Cardiac fibroblast (primary cell): Measurements from ENCODE around the gene LATS2.

Experiments used
- DNase-seq, 2 donors: peaks; one replicate each; pipeline versions ENCODE4 v3.0.0 to v3.0.0-alpha.2; 2010; ENCODE audit warnings: low read depth in 2 of 2
- H3K4me3 ChIP-seq, 2 donors: replicated peaks in 1 of 2; 1 replicate in 1 of 2; 2 replicates in 1 of 2; pipeline ENCODE4 v1.5.1; 2011; ENCODE audit warnings: low read depth in 2 of 2, low read length in 2 of 2, mild to moderate bottlenecking in 2 of 2, moderate library complexity in 1 of 2
- TF ChIP-seq, protein P1 (sequence below): IDR thresholded peaks from one replicate; pipeline ENCODE4 v1.5.1; 2011; ENCODE audit warnings: low read depth, mild to moderate bottlenecking, low read length, inconsistent platforms

The LATS2 gene

DNA sequence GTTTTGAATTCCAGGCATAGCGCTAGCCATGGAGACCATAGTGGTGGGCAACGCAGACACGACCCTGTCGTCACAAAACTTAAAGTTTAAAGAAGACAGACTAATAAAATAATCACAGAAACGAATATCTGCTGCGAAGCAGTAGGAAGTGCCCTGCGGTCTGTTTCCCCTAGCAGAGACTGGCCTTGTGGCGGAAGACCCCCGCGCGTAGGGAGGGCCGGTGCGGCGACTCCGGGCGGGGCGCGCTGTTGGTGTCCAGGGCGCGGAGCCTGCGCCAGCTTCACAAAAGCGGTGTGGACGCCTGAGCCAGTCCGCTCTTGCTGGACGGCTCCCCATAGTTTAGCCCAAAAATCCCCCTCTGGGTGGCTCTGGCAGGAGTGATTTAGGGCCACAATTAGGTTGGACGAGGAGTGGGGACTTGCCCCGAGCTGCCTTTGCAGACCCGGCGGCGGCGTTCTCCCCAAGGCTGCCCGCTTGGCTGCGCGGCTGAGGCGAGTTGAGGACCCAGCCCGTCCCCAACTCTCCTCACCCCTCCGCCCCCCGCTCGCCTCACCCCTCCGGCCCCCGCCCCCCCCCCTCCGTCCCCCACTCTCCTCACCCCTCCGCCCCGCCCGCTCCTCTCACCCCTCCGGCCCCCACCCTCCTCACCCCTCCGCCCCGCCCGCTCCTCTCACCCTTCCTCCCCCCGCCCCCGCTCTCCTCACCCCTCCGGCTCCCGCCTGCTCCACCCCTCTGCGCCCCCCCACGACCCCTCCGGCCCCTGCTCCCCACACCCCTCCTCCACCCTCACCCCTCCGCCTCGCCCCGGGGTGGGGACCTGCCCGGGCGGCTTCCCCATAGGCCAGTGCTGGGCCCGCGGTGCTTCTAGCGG is 14.2 kb upstream of the LATS2 start:
- peak; percentile 41 to 42 for DNase-seq
- TF ChIP-seq, protein P1, sequence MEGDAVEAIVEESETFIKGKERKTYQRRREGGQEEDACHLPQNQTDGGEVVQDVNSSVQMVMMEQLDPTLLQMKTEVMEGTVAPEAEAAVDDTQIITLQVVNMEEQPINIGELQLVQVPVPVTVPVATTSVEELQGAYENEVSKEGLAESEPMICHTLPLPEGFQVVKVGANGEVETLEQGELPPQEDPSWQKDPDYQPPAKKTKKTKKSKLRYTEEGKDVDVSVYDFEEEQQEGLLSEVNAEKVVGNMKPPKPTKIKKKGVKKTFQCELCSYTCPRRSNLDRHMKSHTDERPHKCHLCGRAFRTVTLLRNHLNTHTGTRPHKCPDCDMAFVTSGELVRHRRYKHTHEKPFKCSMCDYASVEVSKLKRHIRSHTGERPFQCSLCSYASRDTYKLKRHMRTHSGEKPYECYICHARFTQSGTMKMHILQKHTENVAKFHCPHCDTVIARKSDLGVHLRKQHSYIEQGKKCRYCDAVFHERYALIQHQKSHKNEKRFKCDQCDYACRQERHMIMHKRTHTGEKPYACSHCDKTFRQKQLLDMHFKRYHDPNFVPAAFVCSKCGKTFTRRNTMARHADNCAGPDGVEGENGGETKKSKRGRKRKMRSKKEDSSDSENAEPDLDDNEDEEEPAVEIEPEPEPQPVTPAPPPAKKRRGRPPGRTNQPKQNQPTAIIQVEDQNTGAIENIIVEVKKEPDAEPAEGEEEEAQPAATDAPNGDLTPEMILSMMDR: no peak

DNA sequence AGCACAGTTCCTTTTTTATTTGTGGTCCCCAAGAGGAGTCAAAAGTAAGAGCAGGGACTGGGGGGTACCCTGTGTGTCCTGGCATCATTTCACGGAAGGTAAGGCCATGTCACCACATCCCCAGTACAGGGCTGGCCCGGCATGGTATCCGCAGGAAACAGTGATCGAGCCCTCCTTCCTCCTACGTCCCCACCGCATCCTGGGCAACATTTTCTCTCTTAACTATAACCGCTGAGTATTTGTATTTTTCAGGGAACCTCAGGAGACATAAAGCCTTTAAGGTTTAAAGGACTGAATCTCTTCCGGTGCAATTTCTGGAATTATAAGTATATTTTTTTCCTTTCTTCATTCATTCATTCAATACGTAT is 13.6 kb upstream of the LATS2 start:
- TF ChIP-seq, protein P1: no peak
- peak in 1 of 2 donors; percentile 19 for DNase-seq
- no peak overlapping the region for H3K4me3 ChIP-seq

More for the DNA sequence above, 14.2 kb upstream of the LATS2 start:
- peak overlapping the region; percentile 44 to 51 for H3K4me3 ChIP-seq

DNA sequence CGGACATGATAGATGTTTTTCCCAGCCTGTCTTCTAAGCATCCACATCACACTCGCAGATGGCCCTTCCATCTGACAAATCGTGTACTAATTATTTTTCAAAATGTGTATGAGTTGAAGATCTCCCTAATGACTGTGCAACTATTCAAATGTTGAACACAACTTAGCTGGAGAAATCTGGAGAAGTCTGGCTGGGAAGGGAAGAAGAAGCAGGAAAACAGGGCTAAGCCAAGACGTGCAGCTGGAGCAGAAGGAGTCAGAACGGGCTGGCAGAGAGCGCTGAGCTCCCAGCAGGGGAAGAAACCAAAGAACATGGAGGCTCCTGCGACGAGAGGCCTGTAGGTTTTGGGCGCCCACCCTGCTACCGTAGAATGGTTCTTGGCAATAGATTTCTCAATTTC is 13.2 kb upstream of the LATS2 start:
- TF ChIP-seq, protein P1: no peak
- no peak overlapping the region for H3K4me3 ChIP-seq
- DNase-seq: peak; percentile 16 to 44

DNA sequence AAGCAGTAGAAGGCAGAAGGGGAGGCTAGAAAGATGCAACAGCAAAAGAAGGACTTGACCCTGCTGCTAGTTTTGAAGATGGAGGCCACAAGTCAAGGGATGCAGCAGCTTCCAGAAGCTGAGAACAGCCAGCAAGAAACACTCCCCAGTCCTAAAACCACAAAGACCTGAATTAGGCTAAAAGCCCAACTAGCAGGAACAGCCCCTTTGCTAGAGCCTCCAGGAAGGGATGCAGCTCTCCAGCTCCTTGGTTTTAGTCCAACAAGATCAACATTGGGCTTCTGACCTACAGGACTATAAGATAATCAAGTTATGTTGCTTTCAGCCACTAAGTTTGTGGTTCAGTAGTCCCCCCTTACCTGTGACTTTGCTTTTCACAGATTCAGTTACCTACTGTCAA is 10.5 kb upstream of the LATS2 start:
- TF ChIP-seq, protein P1: no peak
- peak in 1 of 2 donors; percentile 64 for DNase-seq
- no peak overlapping the region for H3K4me3 ChIP-seq

DNA sequence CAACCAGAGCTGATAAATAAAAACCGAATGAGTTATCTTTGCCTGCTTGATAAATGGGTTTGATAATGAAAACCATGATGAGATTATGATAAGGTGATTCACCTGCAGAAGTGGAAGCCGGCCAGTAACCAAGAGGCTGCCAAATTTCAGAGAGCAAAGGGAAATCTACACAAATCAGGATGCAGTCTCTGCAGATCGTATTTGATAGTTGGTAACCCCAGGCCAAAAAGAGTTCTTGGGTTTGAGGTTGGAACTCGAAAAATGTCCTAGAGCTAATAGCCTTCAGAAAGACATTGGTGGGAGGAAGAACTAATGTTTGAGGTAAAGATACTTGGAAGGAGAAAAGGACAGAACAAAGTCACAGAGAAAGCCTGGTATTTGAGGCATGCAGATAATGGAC is 9.6 kb upstream of the LATS2 start:
- DNase-seq: peak in 1 of 2 donors; percentile 32
- H3K4me3 ChIP-seq: no peak overlapping the region
- TF ChIP-seq, protein P1: no peak

DNA sequence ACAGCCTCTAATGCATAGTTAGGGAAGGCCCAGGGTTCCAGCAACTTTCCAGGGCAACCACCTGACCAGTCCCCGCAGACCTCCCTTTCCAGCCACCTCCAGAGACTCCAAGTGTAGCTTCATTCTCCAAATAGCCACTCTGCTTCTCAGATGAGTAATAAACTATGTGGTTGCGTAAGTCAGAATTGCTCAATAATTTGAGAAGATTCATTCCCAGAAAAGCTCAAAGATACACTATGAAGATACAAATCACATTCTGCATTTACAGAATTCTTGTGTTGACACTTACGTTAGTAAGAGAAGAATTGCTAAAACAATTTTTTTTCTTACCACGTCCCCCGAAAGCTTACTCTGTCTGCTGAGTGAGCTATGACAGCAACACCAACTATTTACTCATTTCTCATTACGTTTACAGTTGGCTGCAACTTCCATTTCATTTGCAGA is 8.2 kb upstream of the LATS2 start:
- DNase-seq: peak; percentile 96 to 98
- TF ChIP-seq, protein P1: no peak
- H3K4me3 ChIP-seq: no peak overlapping the region
